HG03025 (cell line): Measurements from ENCODE around the gene NCKAP5.

Experiments used
- ATAC-seq: cut with Tn5 transposase; IDR thresholded peaks from one replicate; pipeline ENCODE4 v1.9.1; 2021; ENCODE audit warnings: mild to moderate bottlenecking, moderate library complexity; ENCODE audit not compliant: unreplicated experiment, low FRiP score

NCKAP5 gene

DNA sequence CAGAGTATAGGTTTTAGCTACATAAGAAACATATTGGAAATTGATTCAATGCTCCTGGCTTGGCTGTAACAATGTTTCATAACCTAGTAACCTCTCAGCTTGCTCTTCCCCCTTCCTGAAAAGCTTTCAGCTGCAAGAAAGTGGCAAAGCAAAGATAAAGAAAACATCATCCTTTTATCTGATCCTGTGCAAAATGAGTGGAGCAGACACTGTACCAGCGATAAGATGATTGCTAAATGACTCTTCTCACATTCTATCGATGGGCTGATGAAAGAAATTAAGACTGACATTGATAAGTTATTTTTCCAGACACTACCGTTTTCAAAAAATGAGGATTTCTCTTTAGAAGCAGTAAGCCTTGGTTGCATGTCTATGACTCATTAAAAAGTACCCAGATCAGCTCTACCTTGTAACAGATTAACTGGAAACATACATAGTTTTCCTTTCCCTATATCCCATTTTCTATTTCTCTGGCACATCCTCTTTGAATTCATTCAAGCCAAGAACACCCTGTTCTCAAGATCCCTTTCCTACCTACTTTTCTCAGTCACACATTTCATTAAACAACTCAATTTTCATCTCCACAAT, 811.2 kb downstream of the NCKAP5 start:
- no peak for ATAC-seq

DNA sequence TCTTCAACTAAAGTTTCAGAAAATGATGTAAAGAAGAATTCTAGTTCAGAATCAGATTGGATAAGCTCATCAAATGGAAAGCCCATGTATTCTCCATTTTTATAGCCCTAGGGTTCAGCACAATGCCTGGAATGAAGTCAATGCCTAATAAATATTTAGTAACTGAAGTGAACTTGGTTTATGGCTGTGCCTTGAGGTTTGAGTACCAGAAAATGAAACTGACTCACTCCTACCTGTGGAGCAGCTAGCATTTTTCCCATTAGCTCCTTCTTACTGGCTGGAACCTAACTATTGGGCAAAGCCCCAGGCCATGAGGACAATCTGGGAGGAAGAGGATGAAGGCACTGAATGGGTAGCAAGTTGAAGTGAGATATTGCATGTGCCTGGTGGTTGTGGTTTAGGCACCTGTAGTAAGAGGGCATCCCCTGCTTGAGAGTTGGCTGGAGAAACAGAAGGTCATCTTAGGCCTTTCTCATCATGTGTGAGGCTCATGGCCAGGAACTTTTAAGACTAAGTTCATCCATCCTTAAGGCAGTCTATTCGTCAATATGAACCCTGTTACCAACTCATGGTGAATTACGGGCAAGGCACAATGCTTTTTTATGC, 813.3 kb downstream of the NCKAP5 start:
- no peak for ATAC-seq

DNA sequence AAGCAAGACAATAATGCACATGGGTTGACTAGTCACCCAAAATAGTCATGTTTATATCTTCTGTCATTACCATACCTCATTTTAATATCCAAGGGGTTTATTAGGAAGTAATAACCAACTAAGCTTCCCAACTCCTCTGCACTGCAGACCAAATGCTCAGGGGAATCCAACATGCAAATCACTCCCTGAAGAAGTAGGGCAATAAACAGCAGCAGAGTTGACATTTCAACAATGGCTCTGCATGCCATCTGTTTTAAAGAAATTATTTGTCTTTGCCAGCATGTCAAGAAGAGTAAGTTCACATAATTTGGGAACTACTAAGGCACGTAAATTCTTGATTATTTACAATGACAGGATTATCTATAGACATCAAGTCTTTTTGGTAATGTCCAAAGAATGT, 813.9 kb downstream of the NCKAP5 start:
- no peak for ATAC-seq

DNA sequence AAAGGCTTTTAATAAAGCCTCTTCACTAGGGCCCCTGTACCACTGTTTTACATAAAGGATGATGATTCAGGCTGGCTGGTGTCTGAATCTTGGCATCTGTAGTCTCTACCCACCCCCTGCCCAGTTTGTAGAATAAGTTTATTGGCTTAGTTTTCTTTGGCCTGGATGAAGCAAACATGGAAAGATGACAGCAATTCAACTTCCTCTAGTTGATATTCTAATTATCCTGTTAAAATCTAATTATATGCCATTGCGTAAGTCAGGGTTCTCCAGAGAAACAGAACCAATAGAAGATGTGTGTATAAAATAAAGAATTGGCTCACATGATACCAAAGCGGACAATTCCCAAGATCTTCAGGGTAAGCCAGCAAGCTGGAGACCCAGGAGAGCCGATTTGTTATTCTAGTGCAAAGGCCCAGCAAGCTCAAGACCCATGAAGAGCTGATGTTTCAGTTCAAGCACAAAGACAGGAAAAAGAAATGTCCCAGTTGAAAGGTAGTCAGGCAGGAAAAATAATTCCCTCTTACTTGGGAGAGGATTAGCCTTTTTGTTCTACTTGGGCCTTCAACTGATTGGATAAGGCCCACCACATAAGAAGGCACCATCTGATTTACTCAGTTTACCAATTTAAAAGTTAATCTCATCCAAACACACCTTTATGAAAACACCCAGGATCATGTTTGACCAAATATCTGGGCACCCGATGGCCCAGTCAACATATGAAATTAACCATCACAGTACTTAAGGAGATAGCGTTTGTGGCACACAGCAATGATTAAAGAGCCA, 815.6 kb downstream of the NCKAP5 start:
- no peak for ATAC-seq

DNA sequence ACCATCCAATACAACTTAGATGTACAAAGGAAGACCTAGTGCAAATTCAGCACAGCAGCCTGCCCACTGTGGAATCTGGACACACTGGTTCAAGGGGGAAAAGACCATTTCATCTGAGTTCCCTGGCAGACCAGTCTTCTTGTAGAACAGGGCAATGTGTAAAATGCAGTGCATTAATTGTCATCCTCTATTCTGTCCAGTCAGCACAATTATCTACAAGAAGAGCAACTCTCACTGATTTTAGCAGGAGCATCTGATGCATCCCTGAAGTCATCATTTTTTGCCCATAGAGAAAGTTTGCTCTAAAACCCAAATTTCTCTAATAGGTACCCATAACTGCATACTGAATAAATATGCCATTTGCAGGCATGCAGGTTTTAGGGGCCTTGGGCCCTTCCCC, 816.4 kb downstream of the NCKAP5 start:
- no peak for ATAC-seq

DNA sequence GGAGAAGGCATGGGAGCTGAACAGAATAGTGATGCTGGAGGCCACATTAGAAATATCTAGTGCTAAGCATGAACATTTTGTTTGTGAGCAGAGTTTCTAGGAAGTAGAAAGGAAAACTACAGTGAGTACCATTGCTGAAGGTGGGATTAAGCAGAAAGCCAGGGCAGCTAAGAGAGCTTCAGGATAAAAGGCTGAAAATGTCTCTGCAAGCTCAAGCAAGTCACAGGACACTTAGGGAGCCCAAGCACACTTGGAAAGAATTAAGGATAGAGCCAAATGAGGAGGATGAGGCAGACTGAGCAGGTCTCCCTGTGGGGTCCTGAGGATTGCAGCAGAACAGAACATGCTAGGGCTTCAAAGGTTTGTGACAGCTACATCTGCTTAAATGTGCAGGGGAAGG, 817.7 kb downstream of the NCKAP5 start:
- ATAC-seq: no peak

DNA sequence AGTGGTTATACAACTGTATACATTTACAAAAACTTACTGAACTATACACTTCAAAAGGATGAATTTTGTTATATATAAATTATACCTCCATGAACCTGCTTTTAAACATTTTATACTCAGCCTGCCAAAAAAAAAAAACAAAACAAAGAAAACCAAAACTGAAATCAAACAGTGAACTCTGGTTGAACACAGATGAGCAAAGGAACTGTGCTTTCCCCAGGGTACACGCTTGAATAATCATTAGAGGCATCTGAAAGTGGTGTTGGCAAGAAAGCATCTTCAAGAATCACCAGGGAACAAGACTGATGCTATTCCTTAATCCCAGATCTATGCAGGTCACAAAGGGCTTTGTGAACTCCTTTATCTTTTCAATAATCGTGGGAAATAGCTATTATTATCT, 821.2 kb downstream of the NCKAP5 start:
- no peak for ATAC-seq

DNA sequence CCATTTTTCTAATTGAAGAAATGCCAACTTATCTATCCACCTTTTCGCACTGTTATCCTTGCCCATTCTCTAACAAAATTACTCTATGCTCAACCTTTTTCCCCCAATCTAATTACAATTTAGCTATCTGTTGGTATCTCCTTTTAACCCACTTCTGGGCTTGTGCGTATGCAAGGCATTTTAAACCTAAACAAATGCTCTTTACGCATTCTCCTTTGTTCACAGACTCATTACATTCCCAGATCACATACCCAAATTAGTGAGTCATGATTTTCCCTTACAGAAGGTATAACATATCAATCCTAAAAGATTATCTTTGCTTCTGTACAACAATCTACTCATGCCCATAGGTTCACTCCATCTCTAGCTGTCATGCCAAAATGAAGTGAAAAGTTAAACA, 826.5 kb downstream of the NCKAP5 start:
- no peak for ATAC-seq

DNA sequence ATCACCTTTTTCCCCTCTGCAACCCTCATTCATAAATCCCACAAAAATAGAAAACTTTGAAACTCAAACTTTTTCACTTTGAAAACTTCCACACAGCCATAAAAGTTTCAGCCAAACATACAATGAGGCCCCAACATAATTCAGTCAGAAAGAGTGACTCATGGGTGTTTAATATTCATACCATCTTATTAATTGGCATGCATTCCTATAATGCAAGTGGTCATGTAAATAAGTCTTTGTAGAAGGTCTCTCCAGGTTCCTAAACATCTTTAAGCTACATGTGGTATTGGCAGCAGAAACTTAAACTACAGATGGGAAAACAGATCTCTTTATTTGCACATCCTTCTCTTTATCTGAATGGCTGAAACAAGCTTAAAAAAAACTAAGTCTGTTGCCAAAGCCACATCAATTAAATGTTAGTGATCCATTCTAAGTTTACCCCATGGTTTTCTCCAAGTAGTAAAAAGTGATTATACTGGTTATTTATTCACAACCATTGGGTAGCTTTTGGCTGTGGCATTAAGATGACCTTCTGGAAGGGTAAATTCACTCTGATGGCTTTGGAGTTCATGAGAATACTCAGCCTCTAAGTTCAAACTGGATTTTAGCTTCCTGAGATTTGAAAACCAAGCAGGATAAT, 828.1 kb downstream of the NCKAP5 start:
- ATAC-seq: no peak

DNA sequence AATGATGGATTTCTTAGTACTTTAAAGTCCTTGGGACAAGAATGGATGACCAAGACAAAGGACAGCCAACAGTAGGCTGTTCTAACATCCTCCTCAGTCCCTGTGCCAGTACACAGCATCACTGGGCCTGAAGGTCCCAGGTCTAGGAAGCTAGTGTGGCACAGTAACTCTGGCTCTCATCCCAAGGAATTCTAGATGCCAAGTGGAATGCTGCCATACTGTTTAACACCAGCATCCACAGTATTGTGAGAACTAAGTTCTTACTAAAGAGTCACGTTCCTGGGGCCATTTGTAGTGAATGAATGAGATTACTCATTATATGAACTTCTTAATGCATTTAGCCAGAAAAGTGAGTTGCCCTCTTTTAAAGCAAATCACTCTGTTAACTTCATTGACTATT, 830.0 kb downstream of the NCKAP5 start:
- no peak for ATAC-seq

DNA sequence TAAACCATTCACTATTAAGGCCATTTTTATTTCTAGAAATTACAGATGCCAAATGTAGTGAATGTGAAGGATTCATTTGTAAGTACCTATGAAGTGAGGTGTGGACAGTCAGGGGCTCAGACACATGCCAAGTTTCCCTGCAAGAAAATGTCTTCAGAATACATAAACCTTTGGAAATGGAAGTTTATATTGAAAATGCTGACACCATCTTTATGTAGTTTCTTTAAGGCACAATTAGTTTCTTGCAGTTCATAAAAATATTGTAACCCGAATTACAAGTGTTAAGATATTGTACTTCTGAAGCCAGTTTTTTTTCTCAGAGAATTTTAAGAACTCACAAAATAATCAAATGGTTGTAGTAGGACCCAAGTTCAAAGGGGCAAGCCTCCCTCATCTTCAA, 832.2 kb downstream of the NCKAP5 start:
- no peak for ATAC-seq

DNA sequence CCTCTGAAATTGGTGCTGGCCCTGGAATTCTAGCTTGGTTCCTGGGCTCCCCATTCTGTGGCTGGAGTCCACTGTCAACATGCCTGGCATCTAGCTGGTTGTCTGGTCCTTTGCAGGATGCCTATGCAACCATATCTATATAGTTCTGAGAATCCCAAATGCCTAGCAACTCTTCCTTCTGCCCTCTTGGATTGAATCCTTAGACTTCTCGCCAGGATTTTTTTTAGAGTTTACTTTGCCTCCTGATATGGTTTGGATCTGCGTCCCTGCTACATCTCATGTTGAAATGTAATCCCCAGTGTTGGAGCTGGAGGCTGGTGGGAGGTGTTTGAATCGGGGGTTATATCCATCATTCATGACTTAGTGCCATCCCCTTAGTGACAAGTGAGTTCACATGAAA, 833.3 kb downstream of the NCKAP5 start:
- ATAC-seq: no peak

DNA sequence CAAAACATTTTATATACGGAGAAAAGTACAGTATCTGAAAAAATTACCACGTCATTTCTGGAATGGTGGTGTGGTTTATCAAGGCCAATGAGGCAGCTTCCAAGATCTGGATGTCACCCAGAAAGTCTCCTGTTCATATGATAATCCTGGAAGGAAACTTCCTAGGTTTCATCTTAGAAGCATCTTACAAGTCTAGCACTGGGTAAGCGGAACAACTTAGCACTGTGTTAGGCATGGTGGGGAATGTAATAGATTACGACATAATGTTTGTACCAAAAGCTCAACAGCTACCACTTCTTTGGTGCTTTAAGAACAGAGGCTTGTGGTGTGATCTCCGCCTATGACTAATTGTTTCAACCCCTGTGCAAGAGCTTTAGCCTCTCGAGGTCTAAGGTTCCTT, 835.2 kb downstream of the NCKAP5 start:
- no peak for ATAC-seq

DNA sequence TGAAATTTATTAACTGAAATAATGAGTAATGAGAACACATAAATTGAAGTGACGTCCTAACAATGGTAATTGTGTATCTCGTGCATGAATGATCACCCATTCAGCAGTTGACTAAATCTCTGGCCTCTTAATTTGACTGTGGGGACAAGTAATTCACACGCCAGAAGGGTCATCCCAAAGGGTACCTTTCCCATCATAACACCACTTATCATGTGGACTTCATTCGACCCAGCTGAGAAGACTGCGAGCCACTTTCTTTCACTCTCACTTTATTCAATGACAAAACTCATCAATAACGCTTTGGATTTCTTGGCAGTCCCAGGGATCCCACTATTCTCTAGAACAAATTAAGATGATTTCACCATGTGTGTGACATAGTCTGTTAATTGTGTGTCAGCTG, 835.6 kb downstream of the NCKAP5 start:
- no peak for ATAC-seq

DNA sequence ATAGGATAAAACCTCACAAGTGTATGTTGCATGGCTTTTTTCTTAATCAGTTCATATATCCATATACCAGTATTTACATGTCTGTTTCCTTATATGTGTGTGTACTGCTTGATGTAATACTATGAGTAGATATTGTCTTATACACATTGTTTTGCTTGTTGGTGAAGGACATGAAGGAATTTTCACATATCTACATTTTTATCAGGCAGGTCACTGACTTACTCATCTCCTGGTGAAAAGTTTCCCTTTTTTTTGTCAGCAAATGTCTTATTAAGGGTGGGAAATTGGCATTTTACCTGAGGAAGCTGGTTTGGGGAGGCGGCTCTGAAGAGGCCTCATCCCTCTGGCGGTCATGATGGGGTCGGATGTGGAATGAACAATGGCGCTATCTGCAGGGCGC, 836.8 kb downstream of the NCKAP5 start:
- no peak for ATAC-seq

DNA sequence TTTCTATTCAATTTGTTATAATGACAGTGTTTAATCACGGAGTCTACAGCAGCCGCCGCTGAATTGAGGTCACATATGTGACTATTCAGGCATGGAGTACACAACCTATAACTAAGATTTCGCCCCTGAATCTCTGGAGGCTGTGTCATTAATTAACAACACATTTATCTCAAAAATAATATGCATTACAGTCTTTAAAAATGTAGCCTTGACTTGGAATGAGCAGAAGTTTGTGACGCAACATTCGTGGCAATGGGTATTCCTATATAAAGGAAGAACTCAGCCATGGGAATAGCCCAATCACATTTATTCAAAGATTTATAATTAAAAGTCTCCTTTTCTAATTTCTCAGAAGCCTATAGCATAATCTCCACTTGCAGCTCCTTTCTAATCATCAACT, 837.7 kb downstream of the NCKAP5 start:
- ATAC-seq: no peak

DNA sequence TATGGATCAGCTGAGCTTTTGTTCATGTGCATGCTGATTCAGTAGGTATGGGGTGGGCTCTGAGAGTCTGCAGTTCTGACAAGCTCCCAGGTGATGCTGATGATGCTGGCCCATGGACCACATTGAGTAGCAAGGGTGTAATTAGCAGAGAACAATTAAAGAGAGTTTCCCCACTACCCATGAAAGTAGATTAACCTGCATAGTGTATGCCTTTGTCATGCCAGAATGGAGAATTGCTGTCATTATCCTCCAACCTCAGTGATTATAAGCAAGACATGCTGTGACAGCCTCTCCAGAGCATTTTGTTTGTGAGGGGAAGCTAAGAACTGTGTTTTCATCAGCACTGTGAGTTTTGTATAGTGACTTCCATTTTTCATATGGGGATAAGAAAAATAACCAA, 838.7 kb downstream of the NCKAP5 start:
- no peak for ATAC-seq

DNA sequence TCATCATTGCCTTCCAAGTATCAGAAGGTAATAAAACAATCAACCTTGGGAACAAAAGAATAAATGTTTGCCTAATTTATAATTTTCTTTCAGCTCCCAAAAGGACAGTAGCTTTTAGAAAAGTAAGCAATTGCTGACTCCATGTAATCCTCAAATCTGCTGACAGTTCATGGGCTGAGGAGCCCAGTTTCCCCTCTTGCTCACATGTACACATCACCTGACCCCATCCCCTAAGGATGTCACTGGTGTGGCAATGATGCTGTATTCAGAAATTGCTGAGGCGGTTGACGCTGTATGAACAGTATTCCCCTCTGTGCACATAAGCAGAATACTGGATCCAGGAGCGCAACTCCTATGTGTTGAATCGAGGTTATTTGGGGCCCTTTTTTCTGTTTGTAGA, 842.1 kb downstream of the NCKAP5 start:
- no peak for ATAC-seq

DNA sequence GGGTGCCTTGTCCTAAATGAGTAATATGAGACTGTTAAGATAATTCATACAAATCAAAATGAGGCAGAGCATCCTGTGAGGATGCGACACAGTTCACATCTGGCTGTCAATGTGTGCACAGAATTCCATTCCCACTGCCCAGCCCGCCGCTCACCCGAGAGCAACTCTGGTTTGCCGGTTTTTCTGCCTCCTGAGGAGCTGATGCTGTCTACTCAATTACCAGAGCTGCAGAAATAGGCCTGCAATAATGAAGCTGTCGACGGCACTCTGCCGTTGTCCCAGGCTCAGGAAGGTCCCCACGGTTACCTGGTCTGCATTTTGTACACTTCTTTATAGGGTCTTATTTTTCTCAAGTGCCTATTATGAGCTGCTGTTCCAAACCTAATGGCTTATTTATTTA, 842.5 kb downstream of the NCKAP5 start:
- ATAC-seq: no peak

DNA sequence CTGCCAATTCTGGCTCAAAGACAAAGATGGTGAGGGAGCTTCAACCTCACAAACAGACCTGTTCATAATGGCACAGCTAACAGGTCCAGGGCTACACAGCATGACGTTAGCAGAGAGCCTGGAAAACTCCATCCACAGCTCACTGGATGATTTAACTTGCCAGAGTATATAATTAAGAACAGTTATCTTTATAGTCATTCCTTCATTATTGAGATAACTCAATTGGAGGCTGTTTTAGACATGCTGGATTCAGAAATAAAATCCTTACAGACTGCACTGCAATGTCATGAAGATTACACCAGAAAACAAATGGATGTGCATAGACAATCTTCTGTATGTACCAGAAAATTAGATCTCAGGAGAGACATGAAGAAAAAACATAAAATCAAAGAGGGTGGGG, 843.1 kb downstream of the NCKAP5 start:
- ATAC-seq: no peak

DNA sequence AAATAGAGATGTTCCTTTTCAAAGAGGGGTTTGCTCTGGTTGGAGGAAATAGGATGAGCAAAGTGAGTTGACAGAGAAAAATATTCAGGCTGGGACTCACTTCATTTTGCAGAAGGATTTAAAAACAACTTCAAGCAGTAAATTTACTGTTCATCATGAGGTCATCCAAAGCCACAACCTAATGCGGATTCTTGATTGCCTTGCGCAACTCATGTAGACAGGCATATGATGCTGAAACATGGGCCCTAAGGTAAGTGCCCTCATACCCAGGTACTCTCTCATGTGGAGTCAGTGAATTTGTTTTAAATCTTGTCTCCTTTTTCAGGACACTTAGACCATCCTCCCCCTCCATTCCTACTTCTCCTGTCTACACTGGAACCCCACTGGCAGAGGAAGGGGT, 846.3 kb downstream of the NCKAP5 start:
- ATAC-seq: no peak

DNA sequence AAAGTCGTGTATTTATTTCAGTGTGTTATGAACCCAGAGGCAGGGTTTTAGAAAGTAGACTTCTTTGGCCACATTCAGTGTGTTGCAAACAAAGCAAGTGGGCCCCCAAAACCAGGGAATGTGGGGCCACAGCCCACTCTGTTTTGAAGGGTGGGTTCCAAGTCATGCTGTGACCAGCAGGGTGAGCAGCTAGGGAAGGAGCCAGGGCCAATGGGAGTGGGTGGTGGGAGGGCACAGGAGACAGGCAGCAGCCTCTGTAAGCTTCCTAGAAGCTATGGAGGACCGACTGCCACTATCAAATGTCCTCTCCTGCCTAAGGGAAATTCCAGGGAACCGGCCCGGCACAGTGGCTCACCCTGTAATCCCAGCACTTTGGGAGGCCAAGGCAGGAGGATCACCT, 847.9 kb downstream of the NCKAP5 start:
- ATAC-seq: no peak
